ENCODE data around the gene TMEM120B. TPM values are rescaled to one million over a fixed set of nuclear protein-coding genes. Genes with fewer than 3 reads are reported as not detected.

The TMEM120B gene
- total RNA-seq, 5 donors from 2014 or later (not counting 1 experiment from before 2014, with no cell fraction given): 7.9 to 11.1 (median 10.3) TPM

- H3K36me3 ChIP-seq (ENCODE audit: control insufficient read depth in 2 of 2, extremely low read depth in 1 of 2, insufficient read depth in 1 of 2, low read length in 1 of 2): peaks cover 24 to 50% of the 10 kb centered on the region in 2 donors
- H3K4me3 Mint-ChIP-seq: peak overlapping the region; percentile 56 to 94 (median 64)
Measured at GRCh38 chr12:121781998-121782979, 69.7 kb downstream of the TMEM120B start.

GRCh38 chr12:121783766-121784165 is 71.2 kb downstream of the TMEM120B start:
- Mint-ChIP-seq H3K4me3 (peak overlapping the region; percentile 15 to 94 (median 74)), H3K9me3 (no peaks in the 10 kb centered on the region), H3K27ac (peak overlapping the region; percentile 86 to 100), H3K36me3 (peaks cover 25% of the 10 kb centered on the region), H3K4me1 (peaks cover 70 to 82% (median 79%) of the 10 kb centered on the region in 3 donors), H3K27me3 (no peaks in the 10 kb centered on the region)
- Histone ChIP-seq H3K9me3 (no peaks in the 10 kb centered on the region), H3K36me3 (ENCODE audit: control insufficient read depth in 2 of 2, extremely low read depth in 1 of 2, insufficient read depth in 1 of 2, low read length in 1 of 2) (peaks cover 16 to 47% of the 10 kb centered on the region in 2 donors), H3K27ac (ENCODE audit: low read length) (peak overlapping the region; percentile 97), H3K27me3 (replicated peaks in 1 of 2; ENCODE audit: control insufficient read depth in 2 of 2, extremely low read depth in 1 of 2, insufficient read depth in 2 of 2, low read length in 1 of 2) (no peaks in the 10 kb centered on the region), H3K4me1 (ENCODE audit: control insufficient read depth in 1 of 2, extremely low read depth in 1 of 2, insufficient read depth in 2 of 2, low read length in 2 of 2) (peaks cover 37 to 90% of the 10 kb centered on the region in 2 experiments), H3K4me3 (ENCODE audit: control insufficient read depth in 1 of 2, extremely low read depth in 1 of 2, low read length in 1 of 2) (no peak overlapping the region)
- 62% methylated on average over 6 of the region's 6 CpGs for WGBS (ENCODE audit: insufficient coverage)
- DNase-seq (no peak), ATAC-seq (replicated peaks in 1 of 4) (no peak)
- POLR2A ChIA-PET: no interaction called here
- CTCF ChIA-PET: interaction anchor here (0.6 to 1.6 kb wide), 3 partner anchors 11 to 84 kb away, joined by 4 to 14 read pairs (median 7); no protein-coding TSS in a partner anchor

More at GRCh38 chr12:121781998-121782979, 69.7 kb downstream of the TMEM120B start:
- Histone ChIP-seq H3K4me3 (ENCODE audit: control insufficient read depth in 1 of 2, extremely low read depth in 1 of 2, low read length in 1 of 2) (peak overlapping the region in 1 of 2 donors; percentile 19), H3K27ac (ENCODE audit: low read length) (peak overlapping the region; percentile 68), H3K9me3 (no peaks in the 10 kb centered on the region), H3K4me1 (ENCODE audit: control insufficient read depth in 1 of 2, extremely low read depth in 1 of 2, insufficient read depth in 2 of 2, low read length in 2 of 2) (peaks cover 26 to 79% of the 10 kb centered on the region in 2 experiments), H3K27me3 (replicated peaks in 1 of 2; ENCODE audit: control insufficient read depth in 2 of 2, extremely low read depth in 1 of 2, insufficient read depth in 2 of 2, low read length in 1 of 2) (no peaks in the 10 kb centered on the region)
- ChIA-PET CTCF (interaction anchor here (0.5 to 2.9 kb wide), 10 partner anchors 9 to 288 kb away, joined by 3 to 45 read pairs (median 5); partner anchors contain the start of gene RHOF (in 2 of the 2)), POLR2A (interaction anchor here (0.7 to 2.2 kb wide), 7 partner anchors 7 to 84 kb away, joined by 3 to 9 read pairs (median 5); partner anchors contain the start of gene RHOF (in 1 of the 2))
- 15% methylated on average over 9 of the region's 14 CpGs for WGBS (ENCODE audit: insufficient coverage)
- Mint-ChIP-seq H3K27me3 (no peaks in the 10 kb centered on the region), H3K9me3 (no peaks in the 10 kb centered on the region), H3K27ac (peak overlapping the region; percentile 95 to 96), H3K36me3 (peaks cover 30% of the 10 kb centered on the region), H3K4me1 (peaks cover 59 to 72% (median 68%) of the 10 kb centered on the region in 3 donors)
- DNase-seq: peak in 13 of 35 experiments; percentile 17 to 63 (median 48)
- ATAC-seq (replicated peaks in 1 of 4): peak; percentile 35 to 70 (median 68)

DNA sequence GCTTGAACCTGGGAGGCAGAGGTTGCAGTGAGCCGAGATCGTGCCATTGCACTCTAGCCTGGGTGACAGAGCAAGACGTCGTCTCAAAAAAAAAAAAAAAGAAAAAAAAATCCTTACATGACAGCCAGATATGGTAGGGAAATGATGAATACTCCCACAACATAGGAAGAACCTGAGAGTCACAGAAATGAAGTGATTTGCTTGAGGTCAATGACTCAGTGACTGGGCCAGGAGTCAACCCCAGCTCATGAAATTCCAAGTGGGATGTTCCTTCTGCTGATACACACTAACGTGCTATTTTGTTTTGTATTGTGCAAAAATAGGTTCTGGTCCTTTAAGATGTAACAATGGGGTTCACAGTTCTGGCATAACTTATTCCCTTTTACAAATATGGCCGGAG is 71.9 kb downstream of the TMEM120B start:
- Histone ChIP-seq H3K4me3 (ENCODE audit: control insufficient read depth in 1 of 2, extremely low read depth in 1 of 2, low read length in 1 of 2) (no peak overlapping the region), H3K27ac (ENCODE audit: low read length) (peak overlapping the region; percentile 97), H3K36me3 (ENCODE audit: control insufficient read depth in 2 of 2, extremely low read depth in 1 of 2, insufficient read depth in 1 of 2, low read length in 1 of 2) (peaks cover 15 to 41% of the 10 kb centered on the region in 2 donors), H3K9me3 (no peaks in the 10 kb centered on the region), H3K27me3 (replicated peaks in 1 of 2; ENCODE audit: control insufficient read depth in 2 of 2, extremely low read depth in 1 of 2, insufficient read depth in 2 of 2, low read length in 1 of 2) (no peaks in the 10 kb centered on the region), H3K4me1 (ENCODE audit: control insufficient read depth in 1 of 2, extremely low read depth in 1 of 2, insufficient read depth in 2 of 2, low read length in 2 of 2) (peaks cover 39 to 93% of the 10 kb centered on the region in 2 experiments)
- H3K9me3 Mint-ChIP-seq: no peaks in the 10 kb centered on the region
- no peak for ATAC-seq (replicated peaks in 1 of 4)
- CTCF ChIA-PET: interaction anchor here (0.7 to 2.1 kb wide), 6 partner anchors 9 to 367 kb away, joined by 3 to 23 read pairs (median 4); partner anchors contain the start of gene RHOF (in 2 of the 2)
- H3K27ac Mint-ChIP-seq: peak overlapping the region; percentile 86 to 100
- no peak for DNase-seq
- peaks cover 19% of the 10 kb centered on the region for H3K36me3 Mint-ChIP-seq
- peaks cover 75 to 85% (median 84%) of the 10 kb centered on the region in 3 donors for H3K4me1 Mint-ChIP-seq
- no peaks in the 10 kb centered on the region for H3K27me3 Mint-ChIP-seq
- WGBS (ENCODE audit: insufficient coverage): no CpG with 5 or more reads among the region's 6 CpGs
- POLR2A ChIA-PET: interaction anchor here in 1 of 2 donors (0.7 kb wide), 1 partner anchor 139 kb away, joined by 3 read pairs; no protein-coding TSS in a partner anchor
- peak overlapping the region; percentile 69 to 94 (median 74) for H3K4me3 Mint-ChIP-seq

GRCh38 chr12:121786440-121786825 is 73.9 kb downstream of the TMEM120B start:
- H3K36me3 Mint-ChIP-seq: peaks cover 17% of the 10 kb centered on the region

GRCh38 chr12:121787063-121788025 is 74.8 kb downstream of the TMEM120B start:
- H3K27me3 Mint-ChIP-seq: no peaks in the 10 kb centered on the region
- H3K9me3 ChIP-seq: no peaks in the 10 kb centered on the region
- WGBS (ENCODE audit: insufficient coverage): 10% methylated on average over 4 of the region's 17 CpGs
- peak overlapping the region; percentile 58 to 60 for H3K4me3 ChIP-seq (ENCODE audit: control insufficient read depth in 1 of 2, extremely low read depth in 1 of 2, low read length in 1 of 2)
- H3K36me3 ChIP-seq (ENCODE audit: control insufficient read depth in 2 of 2, extremely low read depth in 1 of 2, insufficient read depth in 1 of 2, low read length in 1 of 2): peaks cover 0 to 18% of the 10 kb centered on the region in 2 donors
- peak overlapping the region; percentile 73 to 94 (median 77) for H3K4me3 Mint-ChIP-seq
- ATAC-seq (replicated peaks in 1 of 4): peak in 3 of 4 experiments; percentile 2 to 26 (median 24)
- peak in 22 of 35 experiments; percentile 34 to 77 (median 56) for DNase-seq
- ChIA-PET CTCF (interaction anchor here (0.6 to 1.2 kb wide), 5 partner anchors 10 to 106 kb away, joined by 3 to 11 read pairs (median 5); no protein-coding TSS in a partner anchor), POLR2A (interaction anchor here in 1 of 2 donors (0.6 to 1.2 kb wide), 6 partner anchors 10 to 1365 kb away, joined by 3 to 13 read pairs (median 3); no protein-coding TSS in a partner anchor)
- peak overlapping the region; percentile 97 for H3K27ac ChIP-seq (ENCODE audit: low read length)
- peaks cover 15% of the 10 kb centered on the region for H3K36me3 Mint-ChIP-seq
- H3K27ac Mint-ChIP-seq: peak overlapping the region; percentile 100
- peaks cover 50 to 99% of the 10 kb centered on the region in 2 experiments for H3K4me1 ChIP-seq (ENCODE audit: control insufficient read depth in 1 of 2, extremely low read depth in 1 of 2, insufficient read depth in 2 of 2, low read length in 2 of 2)
- H3K4me1 Mint-ChIP-seq: peaks cover 87 to 94% (median 94%) of the 10 kb centered on the region in 3 donors
- no peaks in the 10 kb centered on the region for H3K9me3 Mint-ChIP-seq
- no peaks in the 10 kb centered on the region for H3K27me3 ChIP-seq (replicated peaks in 1 of 2; ENCODE audit: control insufficient read depth in 2 of 2, extremely low read depth in 1 of 2, insufficient read depth in 2 of 2, low read length in 1 of 2)

More at GRCh38 chr12:121786440-121786825, 73.9 kb downstream of the TMEM120B start:
- Mint-ChIP-seq H3K4me3 (peak overlapping the region; percentile 73 to 94 (median 77)), H3K27me3 (no peaks in the 10 kb centered on the region), H3K27ac (peak overlapping the region; percentile 100), H3K4me1 (peaks cover 88 to 97% (median 94%) of the 10 kb centered on the region in 3 donors), H3K9me3 (no peaks in the 10 kb centered on the region)
- Histone ChIP-seq H3K27ac (ENCODE audit: low read length) (peak overlapping the region; percentile 97), H3K36me3 (ENCODE audit: control insufficient read depth in 2 of 2, extremely low read depth in 1 of 2, insufficient read depth in 1 of 2, low read length in 1 of 2) (peaks cover 2 to 22% of the 10 kb centered on the region in 2 donors), H3K4me1 (ENCODE audit: control insufficient read depth in 1 of 2, extremely low read depth in 1 of 2, insufficient read depth in 2 of 2, low read length in 2 of 2) (peaks cover 49 to 99% of the 10 kb centered on the region in 2 experiments), H3K27me3 (replicated peaks in 1 of 2; ENCODE audit: control insufficient read depth in 2 of 2, extremely low read depth in 1 of 2, insufficient read depth in 2 of 2, low read length in 1 of 2) (no peaks in the 10 kb centered on the region), H3K9me3 (no peaks in the 10 kb centered on the region), H3K4me3 (ENCODE audit: control insufficient read depth in 1 of 2, extremely low read depth in 1 of 2, low read length in 1 of 2) (peak overlapping the region; percentile 30 to 60)
- ChIA-PET CTCF (interaction anchor here (0.5 to 1.2 kb wide), 2 partner anchors 9 to 338 kb away, joined by 3 to 6 read pairs; no protein-coding TSS in a partner anchor), POLR2A (interaction anchor here (0.6 kb wide), 2 partner anchors 11 to 481 kb away, joined by 3 to 5 read pairs; no protein-coding TSS in a partner anchor)
- WGBS (ENCODE audit: insufficient coverage): 0% methylated on average over 3 of the region's 6 CpGs
- DNase-seq (peak in 18 of 35 experiments; percentile 37 to 66 (median 56)), ATAC-seq (replicated peaks in 1 of 4) (no peak)
